HG03095 (cell line): ENCODE data around the gene MBD6.
"Not testable (repeated sequence)": the region's sequence is repeated elsewhere in the genome, so short reads cannot be mapped to it uniquely, and the experiment has no call there.

Source experiments
- ATAC-seq: cut with Tn5 transposase; IDR thresholded peaks from one replicate; pipeline ENCODE4 v1.9.1; 2021; ENCODE audit warnings: moderate library complexity; ENCODE audit not compliant: unreplicated experiment

Gene MBD6

GRCh38 chr12:57514720-57515407, 7.8 kb upstream of the MBD6 start:
- no peak for ATAC-seq

- no peak for ATAC-seq
Measured at GRCh38 chr12:57515408-57515933, 7.2 kb upstream of the MBD6 start.

- no peak for ATAC-seq
Measured at GRCh38 chr12:57515934-57516541, 6.6 kb upstream of the MBD6 start.

- no peak for ATAC-seq
Measured at GRCh38 chr12:57516617-57517153, 5.9 kb upstream of the MBD6 start.

- ATAC-seq, result no peak
Measured at GRCh38 chr12:57517187-57517586, 5.4 kb upstream of the MBD6 start.

- ATAC-seq, result not testable (repeated sequence)
Measured at GRCh38 chr12:57517718-57518117, 4.9 kb upstream of the MBD6 start.

GRCh38 chr12:57518176-57518919, 4.3 kb upstream of the MBD6 start:
- no peak for ATAC-seq

- no peak for ATAC-seq
Measured at GRCh38 chr12:57518920-57519795, 3.5 kb upstream of the MBD6 start.

GRCh38 chr12:57519796-57520052, 2.9 kb upstream of the MBD6 start:
- peak; percentile 6 for ATAC-seq

GRCh38 chr12:57520053-57520818, 2.4 kb upstream of the MBD6 start, which contains the start of gene DDIT3:
Gene DDIT3 (minus strand): TSS chr12:57520514. CDS start chr12:57517406, 3,108 bp downstream.
- peak; percentile 64 for ATAC-seq

GRCh38 chr12:57521525-57522010, 1.1 kb upstream of the MBD6 start:
- no peak for ATAC-seq

GRCh38 chr12:57522887-57523705, 472 bp downstream of the MBD6 start:
- ATAC-seq, result no peak

- no peak for ATAC-seq
Measured at GRCh38 chr12:57523706-57524614, 1.3 kb downstream of the MBD6 start.

- no peak for ATAC-seq
Measured at GRCh38 chr12:57524814-57525614, 2.4 kb downstream of the MBD6 start.

GRCh38 chr12:57525615-57526383, 3.2 kb downstream of the MBD6 start:
- ATAC-seq, result no peak

- no peak for ATAC-seq
Measured at GRCh38 chr12:57526477-57527126, 4.0 kb downstream of the MBD6 start.
